Measurements from ENCODE around the gene RUVBL1. TPM values are rescaled to one million over a fixed set of nuclear protein-coding genes. Genes with fewer than 3 reads are reported as not detected.

The RUVBL1 gene
- polyA plus RNA-seq (2011; rRNA removed) (79.5 and 83.3 TPM in 2 replicates), polyA minus RNA-seq (2011; rRNA and poly(A)+ RNA removed) (47.7 and 51.7 TPM in 2 replicates)

GRCh38 chr3:128123538-128124368, at the start of gene RUVBL1:
Gene RUVBL1, minus strand, starts transcription at chr3:128123812. Its CDS starts 88 bp downstream, at chr3:128123724.
- Histone ChIP-seq H3K27ac (ENCODE audit: low read depth, low read length) (peak within 1 kb of the TSS; percentile 82), H3K27me3 (ENCODE audit: control insufficient read depth, insufficient read depth, low read length) (peaks cover 3% of the 10 kb centered on the region), H3K4me3 (ENCODE audit: low read depth, low read length) (peak within 1 kb of the TSS; percentile 97), H3K9me3 (ENCODE audit: control insufficient read depth, insufficient read depth, low read length) (peaks cover 4% of the 10 kb centered on the region; the same call in 1 of the 2 replicates)
- TF ChIP-seq CTCF (IDR thresholded peaks at IDR 0.05; ENCODE audit: low read depth, low read length): no peak
- POLR2A ChIA-PET: interaction anchor here (0.7 to 1.7 kb wide), 6 partner anchors 9 to 72 kb away, joined by 3 to 12 read pairs (median 6); partner anchors contain the start of genes EEFSEC and SEC61A1
- CTCF ChIA-PET: interaction anchor here (0.6 to 2.2 kb wide), 4 partner anchors 9 to 485 kb away, joined by 3 to 30 read pairs (median 9); no protein-coding TSS in a partner anchor
- peak; percentile 90 for DNase-seq (ENCODE audit: low read depth, low spot score)

GRCh38 chr3:128173200-128173599, 49.6 kb upstream of the RUVBL1 start:
- CTCF ChIA-PET: interaction anchor here (1.0 to 3.0 kb wide), 3 partner anchors 149 to 436 kb away, joined by 7 to 19 read pairs (median 8); no protein-coding TSS in a partner anchor
- no peaks in the 10 kb centered on the region for H3K9me3 ChIP-seq (ENCODE audit: control insufficient read depth, insufficient read depth, low read length)
- DNase-seq (ENCODE audit: low read depth, low spot score): no peak
- no peak overlapping the region for H3K4me3 ChIP-seq (ENCODE audit: low read depth, low read length)
- POLR2A ChIA-PET: no interaction called here
- H3K27me3 ChIP-seq (ENCODE audit: control insufficient read depth, insufficient read depth, low read length): no peaks in the 10 kb centered on the region
- TF ChIP-seq CTCF (IDR thresholded peaks at IDR 0.05; ENCODE audit: low read depth, low read length): no peak
- H3K27ac ChIP-seq (ENCODE audit: low read depth, low read length): no peak overlapping the region

- H3K27ac ChIP-seq (ENCODE audit: low read depth, low read length): no peak overlapping the region
- TF ChIP-seq CTCF (IDR thresholded peaks at IDR 0.05; ENCODE audit: low read depth, low read length): peak; percentile 98
- no peaks in the 10 kb centered on the region for H3K27me3 ChIP-seq (ENCODE audit: control insufficient read depth, insufficient read depth, low read length)
- ChIA-PET POLR2A (interaction anchor here (0.6 to 0.7 kb wide), 2 partner anchors 108 to 313 kb away, joined by 3 to 5 read pairs; no protein-coding TSS in a partner anchor), CTCF (interaction anchor here (0.7 to 2.7 kb wide), 30 partner anchors 8 to 437 kb away, joined by 3 to 22 read pairs (median 4); no protein-coding TSS in a partner anchor)
- peak; percentile 67 for DNase-seq (ENCODE audit: low read depth, low spot score)
- no peaks in the 10 kb centered on the region for H3K9me3 ChIP-seq (ENCODE audit: control insufficient read depth, insufficient read depth, low read length)
- H3K4me3 ChIP-seq (ENCODE audit: low read depth, low read length): no peak overlapping the region
Observed at GRCh38 chr3:128170866-128171516, 47.4 kb upstream of the RUVBL1 start.

GRCh38 chr3:128168836-128169235, 45.2 kb upstream of the RUVBL1 start:
- Histone ChIP-seq H3K27me3 (ENCODE audit: control insufficient read depth, insufficient read depth, low read length) (no peaks in the 10 kb centered on the region), H3K9me3 (ENCODE audit: control insufficient read depth, insufficient read depth, low read length) (no peaks in the 10 kb centered on the region), H3K27ac (ENCODE audit: low read depth, low read length) (no peak overlapping the region), H3K4me3 (ENCODE audit: low read depth, low read length) (no peak overlapping the region)
- no peak for DNase-seq (ENCODE audit: low read depth, low spot score)
- POLR2A ChIA-PET: no interaction called here
- CTCF ChIA-PET: interaction anchor here (1.5 to 2.3 kb wide), 2 partner anchors 74 to 329 kb away, joined by 5 to 8 read pairs; no protein-coding TSS in a partner anchor
- TF ChIP-seq CTCF (IDR thresholded peaks at IDR 0.05; ENCODE audit: low read depth, low read length): no peak

Data from AG04450 (cell line).